ENCODE measurements around the gene ESR1.

The ESR1 gene

DNA sequence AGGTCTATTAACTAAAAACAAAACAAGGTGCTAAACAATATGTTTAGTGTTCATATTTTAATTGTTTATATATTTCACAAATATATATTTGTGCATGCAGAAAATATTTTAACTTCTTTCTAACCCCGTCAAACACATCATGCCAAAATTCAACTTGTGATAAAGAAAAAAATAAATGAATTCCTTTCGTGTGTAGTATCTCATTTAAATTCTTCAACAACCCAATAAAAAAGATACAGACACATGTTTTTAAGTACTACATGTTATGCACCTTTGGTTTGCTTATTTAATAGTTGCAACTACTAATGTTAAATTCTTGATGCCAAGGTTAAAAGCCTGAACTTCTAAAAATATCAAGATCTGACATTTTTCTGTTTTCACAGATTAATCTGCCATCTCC lies 252.4 kb downstream of the ESR1 start:
- H3K27me3 ChIP-seq, result no peaks in the 10 kb centered on the region
- no peaks in the 10 kb centered on the region for H3K9me3 ChIP-seq
- TF ChIP-seq, protein P1, sequence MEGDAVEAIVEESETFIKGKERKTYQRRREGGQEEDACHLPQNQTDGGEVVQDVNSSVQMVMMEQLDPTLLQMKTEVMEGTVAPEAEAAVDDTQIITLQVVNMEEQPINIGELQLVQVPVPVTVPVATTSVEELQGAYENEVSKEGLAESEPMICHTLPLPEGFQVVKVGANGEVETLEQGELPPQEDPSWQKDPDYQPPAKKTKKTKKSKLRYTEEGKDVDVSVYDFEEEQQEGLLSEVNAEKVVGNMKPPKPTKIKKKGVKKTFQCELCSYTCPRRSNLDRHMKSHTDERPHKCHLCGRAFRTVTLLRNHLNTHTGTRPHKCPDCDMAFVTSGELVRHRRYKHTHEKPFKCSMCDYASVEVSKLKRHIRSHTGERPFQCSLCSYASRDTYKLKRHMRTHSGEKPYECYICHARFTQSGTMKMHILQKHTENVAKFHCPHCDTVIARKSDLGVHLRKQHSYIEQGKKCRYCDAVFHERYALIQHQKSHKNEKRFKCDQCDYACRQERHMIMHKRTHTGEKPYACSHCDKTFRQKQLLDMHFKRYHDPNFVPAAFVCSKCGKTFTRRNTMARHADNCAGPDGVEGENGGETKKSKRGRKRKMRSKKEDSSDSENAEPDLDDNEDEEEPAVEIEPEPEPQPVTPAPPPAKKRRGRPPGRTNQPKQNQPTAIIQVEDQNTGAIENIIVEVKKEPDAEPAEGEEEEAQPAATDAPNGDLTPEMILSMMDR (IDR thresholded peaks at IDR 0.05), result no peak
- no peak overlapping the region for H3K4me3 ChIP-seq (ENCODE audit: low read depth in 1 of 2, low read length in 1 of 2)
- no peaks in the 10 kb centered on the region for H3K4me1 ChIP-seq (ENCODE audit: control insufficient read depth in 1 of 2, insufficient read depth in 1 of 2, low read depth in 1 of 2, low read length in 1 of 2)
- no peak overlapping the region for H3K27ac ChIP-seq
- no peaks in the 10 kb centered on the region for H3K36me3 ChIP-seq

DNA sequence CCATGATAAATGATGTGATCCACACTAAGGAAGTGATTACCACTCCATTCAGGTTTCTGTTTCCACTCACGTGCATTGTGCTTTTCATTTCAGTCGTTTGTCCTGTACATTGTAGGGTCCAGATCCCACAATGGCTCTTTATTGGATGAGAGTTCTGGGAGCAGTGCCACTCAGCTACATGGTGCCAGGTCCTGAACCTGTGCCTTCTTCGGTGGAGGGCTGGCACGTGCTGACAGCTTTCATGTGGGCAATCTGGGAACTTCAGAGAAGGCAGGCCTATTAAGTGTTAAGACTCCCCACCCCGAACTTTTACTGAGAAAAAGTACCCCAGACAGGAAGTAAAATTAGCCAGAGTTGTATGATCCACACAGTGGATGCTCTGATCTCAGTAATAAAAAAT lies 255.0 kb downstream of the ESR1 start:
- Histone ChIP-seq H3K9me3 (no peaks in the 10 kb centered on the region), H3K36me3 (no peaks in the 10 kb centered on the region), H3K4me1 (ENCODE audit: control insufficient read depth in 1 of 2, insufficient read depth in 1 of 2, low read depth in 1 of 2, low read length in 1 of 2) (no peaks in the 10 kb centered on the region), H3K4me3 (ENCODE audit: low read depth in 1 of 2, low read length in 1 of 2) (no peak overlapping the region), H3K27ac (no peak overlapping the region), H3K27me3 (no peaks in the 10 kb centered on the region)
- TF ChIP-seq, protein P1 (IDR thresholded peaks at IDR 0.05), result no peak

DNA sequence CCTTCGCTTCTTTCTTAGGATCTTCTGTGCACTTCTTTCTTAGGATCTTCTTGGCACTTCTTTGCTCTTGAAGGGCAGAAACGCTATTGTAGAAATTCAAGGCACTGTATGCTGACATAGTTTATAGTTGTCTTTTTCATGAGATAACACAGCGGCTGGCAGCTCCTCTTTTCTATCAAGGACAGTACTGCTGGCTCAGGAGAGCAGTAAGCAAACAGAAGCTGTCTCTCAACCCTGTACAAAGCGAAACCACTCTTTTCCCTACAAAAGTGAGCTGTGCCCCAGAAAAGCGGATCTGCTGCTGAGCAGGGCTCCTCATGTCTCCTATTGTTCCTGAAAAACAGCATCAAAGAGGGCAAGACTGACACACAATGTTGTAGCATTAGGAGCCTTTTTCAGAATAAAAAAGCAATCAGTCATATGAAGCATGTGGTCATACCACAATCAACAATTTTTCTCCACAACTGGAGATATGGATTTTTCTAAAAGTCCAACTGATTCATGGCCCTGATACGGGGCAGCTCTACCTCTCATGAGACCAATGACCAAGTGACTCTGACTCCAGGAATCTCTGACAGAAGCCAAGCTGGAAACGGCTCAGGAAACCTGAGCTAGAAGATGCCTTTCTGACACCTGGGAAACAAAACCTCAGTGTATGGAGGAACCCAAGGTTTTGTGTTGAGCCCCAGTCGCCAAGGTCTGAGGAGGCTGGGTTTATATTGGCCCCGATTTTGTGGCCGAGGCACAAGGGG lies 255.9 kb downstream of the ESR1 start:
- H3K9me3 ChIP-seq, result no peaks in the 10 kb centered on the region
- no peak overlapping the region for H3K27ac ChIP-seq
- no peaks in the 10 kb centered on the region for H3K36me3 ChIP-seq
- H3K4me3 ChIP-seq (ENCODE audit: low read depth in 1 of 2, low read length in 1 of 2), result no peak overlapping the region
- no peaks in the 10 kb centered on the region for H3K4me1 ChIP-seq (ENCODE audit: control insufficient read depth in 1 of 2, insufficient read depth in 1 of 2, low read depth in 1 of 2, low read length in 1 of 2)
- no peaks in the 10 kb centered on the region for H3K27me3 ChIP-seq
- TF ChIP-seq, protein P1 (IDR thresholded peaks at IDR 0.05), result no peak

DNA sequence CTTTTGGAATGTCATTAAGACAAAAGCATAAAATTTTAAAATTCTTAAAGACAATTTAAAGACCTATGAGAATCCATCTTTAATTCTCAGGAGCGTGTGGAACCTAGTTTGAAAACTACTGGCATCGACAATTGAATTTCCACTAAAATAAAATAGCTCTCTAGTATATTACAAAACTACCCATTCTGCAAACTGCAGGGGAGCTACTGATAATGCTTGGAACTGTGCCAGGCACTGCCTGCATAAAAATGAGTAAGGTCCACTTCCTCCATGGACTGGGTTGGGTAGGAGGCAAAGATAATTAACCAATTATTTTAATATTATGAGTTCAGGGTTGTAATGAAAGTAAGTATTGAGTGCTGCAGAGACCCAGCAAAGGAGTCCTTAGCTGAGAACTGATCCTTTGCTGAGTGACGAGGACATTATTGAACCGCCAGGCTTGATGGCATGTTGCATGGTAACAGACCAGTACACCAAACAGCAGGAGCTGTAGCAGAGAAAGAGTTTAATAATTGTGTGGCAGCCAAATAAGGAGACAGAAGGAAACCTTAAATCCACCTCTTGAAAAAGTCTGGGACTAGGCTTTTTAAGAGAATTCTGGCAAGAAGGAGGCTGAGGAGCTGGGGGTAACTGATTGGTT lies 261.3 kb downstream of the ESR1 start:
- Histone ChIP-seq H3K27ac (no peak overlapping the region), H3K9me3 (no peaks in the 10 kb centered on the region), H3K27me3 (no peaks in the 10 kb centered on the region), H3K36me3 (no peaks in the 10 kb centered on the region), H3K4me1 (ENCODE audit: control insufficient read depth in 1 of 2, insufficient read depth in 1 of 2, low read depth in 1 of 2, low read length in 1 of 2) (no peaks in the 10 kb centered on the region), H3K4me3 (ENCODE audit: low read depth in 1 of 2, low read length in 1 of 2) (no peak overlapping the region)
- TF ChIP-seq, protein P1 (IDR thresholded peaks at IDR 0.05), result no peak

DNA sequence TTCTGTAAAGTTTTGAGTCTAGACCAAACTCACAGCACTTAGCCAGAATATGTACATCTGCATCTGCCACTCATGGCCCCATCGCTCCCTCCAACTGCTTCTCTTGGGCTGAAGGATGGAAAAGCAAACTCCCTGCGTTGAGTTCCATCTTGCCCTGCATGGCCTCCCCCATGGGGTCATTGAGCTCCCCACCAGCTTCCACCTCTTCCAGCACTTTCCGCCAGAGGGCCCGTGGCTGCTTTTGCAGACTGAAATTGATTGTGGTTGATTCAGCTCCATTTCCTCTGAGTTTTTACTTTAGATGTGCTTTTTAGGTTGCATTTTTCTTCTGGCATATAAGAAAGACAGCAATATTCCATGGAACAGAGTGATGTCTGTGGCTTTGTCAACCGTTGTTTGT lies 263.1 kb downstream of the ESR1 start:
- TF ChIP-seq, protein P1 (IDR thresholded peaks at IDR 0.05), result no peak
- H3K27me3 ChIP-seq, result no peaks in the 10 kb centered on the region
- no peak overlapping the region for H3K27ac ChIP-seq
- no peaks in the 10 kb centered on the region for H3K4me1 ChIP-seq (ENCODE audit: control insufficient read depth in 1 of 2, insufficient read depth in 1 of 2, low read depth in 1 of 2, low read length in 1 of 2)
- H3K9me3 ChIP-seq, result no peaks in the 10 kb centered on the region
- no peaks in the 10 kb centered on the region for H3K36me3 ChIP-seq
- no peak overlapping the region for H3K4me3 ChIP-seq (ENCODE audit: low read depth in 1 of 2, low read length in 1 of 2)
